GM18505 (cell line): ENCODE data around the gene OR2AP1.

ENCODE experiments used
- ATAC-seq: cut with Tn5 transposase; IDR thresholded peaks from one replicate; pipeline ENCODE4 v1.9.1; 2021; ENCODE audit not compliant: unreplicated experiment
- POLR2A ChIP-seq: IDR thresholded peaks from 4 replicates; pipeline ENCODE4 v1.6.1; 2011; ENCODE audit warnings: borderline replicate concordance; ENCODE audit not compliant: insufficient read depth, insufficient read length; ENCODE audit errors: extremely low read depth

The OR2AP1 gene

GRCh38 chr12:55619354-55620138, 47.3 kb downstream of the OR2AP1 start:
- no peak for TF ChIP-seq POLR2A
- peak; percentile 67 for ATAC-seq

- ATAC-seq: no peak
- TF ChIP-seq POLR2A: no peak
Observed at GRCh38 chr12:55624056-55624455, 51.8 kb downstream of the OR2AP1 start.
